Measurements from ENCODE around the gene INVS.

INVS gene

DNA sequence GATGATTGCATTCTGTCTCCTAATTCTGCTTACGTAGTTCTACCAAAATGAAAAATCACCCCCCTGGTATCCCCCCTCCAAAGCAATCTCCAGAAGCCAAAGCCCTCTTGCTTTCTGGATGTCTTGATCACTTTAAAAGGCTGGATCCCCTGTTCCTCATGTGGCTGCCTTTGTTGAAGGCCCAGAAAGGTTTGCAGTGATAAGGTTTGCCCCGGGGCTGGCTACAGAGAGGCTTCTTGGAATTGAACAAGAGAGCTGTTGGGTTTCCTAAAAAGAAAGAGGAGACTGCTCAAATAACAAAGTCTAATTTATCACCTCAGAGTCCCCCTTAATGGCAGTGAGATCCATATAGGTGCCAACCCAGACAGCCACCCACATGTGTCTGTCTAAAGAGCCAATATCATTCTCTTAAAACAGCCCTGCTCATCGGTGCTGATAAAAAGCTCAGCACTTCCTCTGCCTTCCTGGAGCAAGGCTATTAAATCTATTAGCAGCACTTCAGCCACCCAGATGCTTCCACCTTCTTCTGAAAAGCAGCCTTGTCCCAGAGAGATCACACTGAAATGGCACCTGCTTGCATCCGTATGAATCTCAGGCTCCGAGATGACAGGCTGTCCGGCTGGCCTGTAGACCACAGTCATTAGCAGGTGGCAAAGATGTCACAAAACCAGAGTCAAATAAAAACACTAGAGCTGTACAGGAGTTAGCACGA, 182.8 kb downstream of the INVS start:
- no peak for TF ChIP-seq CTCF (IDR thresholded peaks at IDR 0.05; ENCODE audit: control insufficient read depth, insufficient read depth, low read depth, low read length, missing control alignments)
- DNase-seq (ENCODE audit: low read depth), result no peak
- H3K4me3 ChIP-seq (ENCODE audit: control insufficient read depth, low read depth, low read length), result no peak overlapping the region

DNA sequence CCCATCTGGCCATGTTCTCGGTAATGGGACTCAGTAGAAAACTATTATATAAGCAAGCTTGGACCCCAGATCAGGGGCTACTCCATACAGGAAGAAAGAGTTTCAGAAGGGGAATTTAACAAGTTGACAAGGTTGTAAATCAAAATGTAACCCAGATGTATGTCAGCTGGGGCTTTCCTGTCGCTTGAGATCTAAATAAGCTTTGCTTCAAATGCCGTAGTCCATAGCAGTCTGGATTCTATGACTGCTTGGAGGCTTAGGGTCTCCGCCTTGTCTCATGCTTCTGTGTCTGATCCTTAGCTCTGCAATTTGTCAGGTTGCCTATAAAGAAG, 183.3 kb downstream of the INVS start:
- no peak for TF ChIP-seq CTCF (IDR thresholded peaks at IDR 0.05; ENCODE audit: control insufficient read depth, insufficient read depth, low read depth, low read length, missing control alignments)
- H3K4me3 ChIP-seq (ENCODE audit: control insufficient read depth, low read depth, low read length), result no peak overlapping the region
- no peak for DNase-seq (ENCODE audit: low read depth)

DNA sequence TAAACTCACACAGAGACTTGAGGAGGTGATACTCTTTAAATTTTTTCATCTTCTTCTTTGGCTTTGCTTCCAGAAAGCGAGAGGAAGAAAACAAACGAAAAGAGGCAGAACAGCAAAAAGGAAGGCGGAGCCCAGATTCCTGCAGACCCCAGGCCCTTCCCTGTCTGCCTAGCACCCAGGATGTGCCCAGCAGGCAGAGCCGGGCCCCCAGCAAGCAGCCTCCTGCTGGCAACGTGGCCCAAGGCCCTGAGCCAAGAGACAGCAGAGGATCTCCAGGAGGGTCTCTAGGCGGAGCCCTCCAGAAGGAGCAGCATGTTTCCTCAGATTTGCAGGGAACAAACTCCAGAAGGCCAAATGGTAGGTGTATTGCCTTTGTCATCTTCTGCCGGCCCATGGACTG, 185.2 kb downstream of the INVS start:
- DNase-seq (ENCODE audit: low read depth), result no peak
- no peak for TF ChIP-seq CTCF (IDR thresholded peaks at IDR 0.05; ENCODE audit: control insufficient read depth, insufficient read depth, low read depth, low read length, missing control alignments)

DNA sequence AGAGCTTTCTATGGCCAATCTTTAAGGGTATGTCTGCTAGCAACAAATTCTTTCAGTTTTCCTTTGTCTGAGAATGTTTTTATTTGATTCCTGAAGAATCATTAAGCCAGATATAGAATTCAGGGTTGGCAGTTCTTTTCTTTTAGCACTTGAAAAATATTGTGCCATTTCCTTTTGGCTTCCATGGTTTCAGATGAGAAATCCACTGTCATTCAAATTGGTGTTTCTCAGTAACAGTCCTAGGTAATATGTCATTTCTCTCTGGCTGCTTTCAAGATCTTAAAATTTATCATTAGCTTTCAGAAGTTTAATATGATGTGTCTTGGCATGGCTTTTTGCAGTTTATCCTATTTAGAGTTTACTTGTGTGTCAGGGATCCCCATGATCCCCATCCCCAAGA, 186.0 kb downstream of the INVS start:
- no peak overlapping the region for H3K4me3 ChIP-seq (ENCODE audit: control insufficient read depth, low read depth, low read length)
- no peak for TF ChIP-seq CTCF (IDR thresholded peaks at IDR 0.05; ENCODE audit: control insufficient read depth, insufficient read depth, low read depth, low read length, missing control alignments)
- no peak for DNase-seq (ENCODE audit: low read depth)

More for the DNA sequence above, 185.2 kb downstream of the INVS start:
- H3K4me3 ChIP-seq (ENCODE audit: control insufficient read depth, low read depth, low read length), result no peak overlapping the region

DNA sequence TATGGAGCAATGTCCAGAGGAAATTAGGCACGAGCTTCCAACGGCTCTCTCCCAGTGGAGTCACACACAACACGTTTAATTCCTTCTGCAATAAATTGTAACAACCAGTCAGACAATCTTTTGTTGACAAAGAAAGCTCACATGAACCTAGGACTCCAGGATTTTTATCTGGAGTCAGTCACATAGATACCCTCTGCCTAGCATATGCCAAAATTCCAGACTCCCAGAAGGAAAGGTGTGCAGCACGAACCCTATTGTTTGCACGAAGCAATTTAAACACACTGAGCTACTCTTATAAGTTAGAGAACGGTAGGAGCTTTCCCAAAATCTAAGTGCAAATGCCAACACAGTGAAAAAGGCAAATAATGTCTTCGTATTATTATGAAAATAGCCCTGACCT, 186.6 kb downstream of the INVS start:
- DNase-seq (ENCODE audit: low read depth), result no peak

GRCh38 chr9:100286257-100286656, 187.2 kb downstream of the INVS start:
- TF ChIP-seq CTCF (IDR thresholded peaks at IDR 0.05; ENCODE audit: control insufficient read depth, insufficient read depth, low read depth, low read length, missing control alignments), result no peak
- DNase-seq (ENCODE audit: low read depth), result no peak
- H3K4me3 ChIP-seq (ENCODE audit: control insufficient read depth, low read depth, low read length), result no peak overlapping the region

More for the DNA sequence above, 186.6 kb downstream of the INVS start:
- no peak overlapping the region for H3K4me3 ChIP-seq (ENCODE audit: control insufficient read depth, low read depth, low read length)
- TF ChIP-seq CTCF (IDR thresholded peaks at IDR 0.05; ENCODE audit: control insufficient read depth, insufficient read depth, low read depth, low read length, missing control alignments), result no peak
